ENCODE results near the gene RAB1B.

The RAB1B gene

DNA sequence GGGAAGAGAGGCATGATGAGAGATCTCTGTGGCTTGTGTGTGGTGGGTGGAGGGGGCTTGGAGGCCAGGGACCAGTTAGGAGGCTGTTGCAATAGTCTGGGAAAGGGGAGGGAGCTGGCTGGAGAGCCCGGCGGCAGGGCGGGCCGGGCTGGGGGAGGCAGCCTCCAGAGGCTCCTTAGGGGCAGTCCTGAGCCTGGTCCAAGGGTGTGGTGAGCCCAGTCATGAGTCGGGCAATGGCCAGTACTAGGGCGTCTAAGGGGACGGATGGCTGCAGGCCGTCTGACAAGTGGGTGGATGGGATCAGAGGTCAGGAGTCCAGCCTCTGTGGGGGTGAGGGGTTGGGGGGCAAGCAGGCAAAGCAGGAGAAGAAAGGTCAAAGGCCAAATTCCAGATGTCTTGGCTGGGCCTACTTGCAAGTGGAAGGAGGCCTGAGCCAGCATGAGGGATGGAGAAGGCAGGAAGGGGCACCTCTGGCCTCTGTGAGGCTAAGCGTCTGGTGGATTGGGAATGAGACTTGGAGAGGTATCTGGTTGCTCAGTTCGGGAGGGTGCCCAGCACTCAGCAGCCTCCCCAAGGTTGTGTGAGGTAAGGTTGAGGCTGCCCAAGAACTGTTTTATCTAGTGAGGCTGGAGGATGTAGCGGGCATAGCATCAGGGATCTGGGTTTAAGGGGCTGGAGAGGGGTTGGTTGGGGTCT, 54.4 kb downstream of the RAB1B start:
- POLR2A ChIA-PET, result interaction anchor here (1.7 kb wide), 1 partner anchor 10 kb away, joined by 7 read pairs; no protein-coding TSS in a partner anchor
- TF ChIP-seq, protein P1, sequence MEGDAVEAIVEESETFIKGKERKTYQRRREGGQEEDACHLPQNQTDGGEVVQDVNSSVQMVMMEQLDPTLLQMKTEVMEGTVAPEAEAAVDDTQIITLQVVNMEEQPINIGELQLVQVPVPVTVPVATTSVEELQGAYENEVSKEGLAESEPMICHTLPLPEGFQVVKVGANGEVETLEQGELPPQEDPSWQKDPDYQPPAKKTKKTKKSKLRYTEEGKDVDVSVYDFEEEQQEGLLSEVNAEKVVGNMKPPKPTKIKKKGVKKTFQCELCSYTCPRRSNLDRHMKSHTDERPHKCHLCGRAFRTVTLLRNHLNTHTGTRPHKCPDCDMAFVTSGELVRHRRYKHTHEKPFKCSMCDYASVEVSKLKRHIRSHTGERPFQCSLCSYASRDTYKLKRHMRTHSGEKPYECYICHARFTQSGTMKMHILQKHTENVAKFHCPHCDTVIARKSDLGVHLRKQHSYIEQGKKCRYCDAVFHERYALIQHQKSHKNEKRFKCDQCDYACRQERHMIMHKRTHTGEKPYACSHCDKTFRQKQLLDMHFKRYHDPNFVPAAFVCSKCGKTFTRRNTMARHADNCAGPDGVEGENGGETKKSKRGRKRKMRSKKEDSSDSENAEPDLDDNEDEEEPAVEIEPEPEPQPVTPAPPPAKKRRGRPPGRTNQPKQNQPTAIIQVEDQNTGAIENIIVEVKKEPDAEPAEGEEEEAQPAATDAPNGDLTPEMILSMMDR (IDR thresholded peaks at IDR 0.05; ENCODE audit: insufficient read depth, low read length, missing control alignments), result no peak
- CTCF ChIA-PET, result interaction anchor here (1.7 to 2.0 kb wide), 2 partner anchors 10 to 13 kb away, joined by 6 to 18 read pairs; partner anchors contain the start of gene RIN1
- H3K4me3 ChIP-seq (ENCODE audit: low read depth, low read length), result no peak overlapping the region
- DNase-seq (ENCODE audit: low read depth, low spot score), result no peak

DNA sequence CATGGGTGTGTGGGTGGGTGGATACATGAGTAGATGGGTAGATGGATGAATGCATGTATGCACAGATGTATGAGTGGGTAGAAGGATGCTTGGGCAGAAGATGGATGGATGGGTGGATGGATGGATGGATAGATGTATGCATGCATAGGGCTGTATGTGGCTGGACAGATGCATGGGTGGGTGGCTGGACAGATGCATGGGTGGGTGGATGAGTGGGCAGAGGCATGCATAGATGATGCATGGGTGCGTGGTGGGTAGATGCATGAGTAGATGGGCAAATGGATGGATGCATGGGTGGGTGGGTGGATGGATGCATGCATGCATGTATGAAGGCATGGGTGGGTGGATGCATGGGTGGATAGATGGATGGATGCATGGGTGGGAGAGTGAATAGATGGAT, 55.2 kb downstream of the RAB1B start:
- H3K4me3 ChIP-seq (ENCODE audit: low read depth, low read length), result no peak overlapping the region
- ChIA-PET CTCF (interaction anchor here (3.8 kb wide), 1 partner anchor 12 kb away, joined by 61 read pairs; no protein-coding TSS in a partner anchor), POLR2A (interaction anchor here (0.6 to 1.1 kb wide), 2 partner anchors 11 to 53 kb away, joined by 4 to 6 read pairs; no protein-coding TSS in a partner anchor)
- DNase-seq (ENCODE audit: low read depth, low spot score), result no peak
- TF ChIP-seq, protein P1 (IDR thresholded peaks at IDR 0.05; ENCODE audit: insufficient read depth, low read length, missing control alignments), result no peak

GRCh38 chr11:66324664-66325063, 56.2 kb downstream of the RAB1B start:
- TF ChIP-seq, protein P1 (IDR thresholded peaks at IDR 0.05; ENCODE audit: insufficient read depth, low read length, missing control alignments), result no peak
- DNase-seq (ENCODE audit: low read depth, low spot score), result no peak
- ChIA-PET POLR2A (interaction anchor here (0.9 to 3.7 kb wide), 5 partner anchors 8 to 36 kb away, joined by 3 to 64 read pairs (median 6); partner anchors contain the start of genes CD248, RIN1 and YIF1A), CTCF (interaction anchor here (3.8 kb wide), 1 partner anchor 13 kb away, joined by 61 read pairs; no protein-coding TSS in a partner anchor)
- no peak overlapping the region for H3K4me3 ChIP-seq (ENCODE audit: low read depth, low read length)

DNA sequence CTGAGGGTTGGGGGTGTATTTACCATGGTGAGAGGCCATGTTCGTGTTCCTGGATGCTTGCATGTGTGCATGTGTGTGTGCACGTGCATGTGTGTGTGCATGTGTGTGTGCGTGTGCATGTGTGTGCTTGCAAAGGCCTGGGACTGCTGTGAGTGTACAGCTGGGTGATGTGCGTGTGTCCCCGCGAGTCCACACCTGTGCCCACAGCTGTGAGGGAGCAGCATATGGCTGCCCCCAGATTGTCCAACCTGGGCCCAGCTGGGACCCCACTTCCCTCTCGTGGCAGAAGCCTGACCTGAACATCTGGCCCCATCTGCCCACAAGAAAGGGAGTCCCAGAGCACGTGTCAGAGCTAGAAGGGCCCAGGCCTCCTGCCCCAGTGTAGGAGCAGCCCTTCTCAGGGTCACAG, 56.8 kb downstream of the RAB1B start:
- ChIA-PET POLR2A (interaction anchor here (1.3 to 3.7 kb wide), 3 partner anchors 9 to 12 kb away, joined by 4 to 64 read pairs (median 29); partner anchors contain the start of genes CD248 and RIN1), CTCF (interaction anchor here (0.6 to 3.8 kb wide), 3 partner anchors 10 to 22 kb away, joined by 3 to 61 read pairs (median 5); partner anchors contain the start of gene RIN1)
- TF ChIP-seq, protein P1 (IDR thresholded peaks at IDR 0.05; ENCODE audit: insufficient read depth, low read length, missing control alignments), result no peak
- H3K4me3 ChIP-seq (ENCODE audit: low read depth, low read length), result no peak overlapping the region
- no peak for DNase-seq (ENCODE audit: low read depth, low spot score)

DNA sequence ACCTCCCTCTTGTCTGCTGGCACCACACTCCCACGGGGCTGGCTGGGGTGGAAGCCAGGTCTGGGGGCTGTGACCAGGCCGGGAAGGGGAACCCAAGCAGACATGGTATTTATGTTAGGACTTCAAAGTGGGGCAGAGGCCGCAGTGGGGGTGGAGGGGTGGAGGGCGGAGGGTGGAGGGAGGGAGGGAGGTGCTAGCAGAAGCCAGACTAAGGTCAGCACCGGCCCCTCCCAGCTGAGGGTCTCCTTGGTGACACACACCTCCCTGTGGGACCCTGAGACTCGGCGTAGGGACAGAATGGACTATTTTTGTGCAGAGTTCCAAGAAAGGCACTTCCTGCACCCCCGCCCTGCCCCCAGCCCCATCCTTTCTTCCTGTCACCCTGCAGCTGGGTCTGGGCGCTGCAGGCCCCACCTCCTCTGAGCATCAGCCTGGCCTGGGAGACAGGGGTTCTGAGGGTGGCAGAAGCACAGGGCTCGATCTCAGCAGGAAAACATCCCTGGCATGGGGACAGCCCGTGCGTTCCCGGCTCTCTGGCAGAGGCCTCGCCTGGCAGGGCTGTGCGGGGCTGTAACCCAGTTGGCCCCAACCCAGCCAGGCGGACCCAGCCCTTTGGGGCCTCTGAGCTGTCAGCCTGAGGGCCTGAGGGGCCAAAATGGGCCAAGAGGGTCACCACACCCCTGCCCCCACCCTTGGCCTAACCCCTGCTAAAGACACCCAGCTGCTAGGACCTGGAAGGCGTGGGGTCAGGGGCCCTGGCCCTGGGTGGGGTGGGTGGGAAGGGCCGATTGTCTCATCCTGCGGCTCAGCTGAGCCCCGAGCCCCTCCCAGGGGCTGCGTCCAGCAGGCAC, 58.0 kb downstream of the RAB1B start:
- ChIA-PET POLR2A (interaction anchor here (0.6 to 3.7 kb wide), 9 partner anchors 9 to 44 kb away, joined by 3 to 64 read pairs (median 4); partner anchors contain the start of genes CD248 and RIN1), CTCF (interaction anchor here (0.6 to 3.8 kb wide), 12 partner anchors 8 to 47 kb away, joined by 3 to 61 read pairs (median 4); partner anchors contain the start of genes B4GAT1, BRMS1, CD248 and TMEM151A)
- TF ChIP-seq, protein P1 (IDR thresholded peaks at IDR 0.05; ENCODE audit: insufficient read depth, low read length, missing control alignments), result no peak
- DNase-seq (ENCODE audit: low read depth, low spot score), result no peak
- H3K4me3 ChIP-seq (ENCODE audit: low read depth, low read length), result no peak overlapping the region
